ENCODE measurements around the gene IL31.

Gene IL31

GRCh38 chr12:122139941-122140340 lies 34.1 kb downstream of the IL31 start:
- Histone ChIP-seq H3K27ac (ENCODE audit: low read length) (no peak overlapping the region), H2AFZ (ENCODE audit: low read depth, low read length) (no peak overlapping the region), H3K36me3 (ENCODE audit: insufficient read depth, low read length) (peaks cover 50% of the 10 kb centered on the region), H3K4me1 (ENCODE audit: insufficient read depth, low read length) (no peaks in the 10 kb centered on the region), H3K27me3 (ENCODE audit: insufficient read depth, low read length, poor library complexity) (no peaks in the 10 kb centered on the region), H3K79me2 (ENCODE audit: insufficient read depth, low read length) (no peaks in the 10 kb centered on the region), H3K4me3 (ENCODE audit: low read depth in 1 of 2, low read length in 2 of 2) (no peak overlapping the region), H4K20me1 (ENCODE audit: insufficient read depth, low read length) (peaks cover 6% of the 10 kb centered on the region; the same call in 1 of the 2 replicates), H3K4me2 (ENCODE audit: insufficient read depth, low read length) (no peak overlapping the region), H3K9ac (ENCODE audit: low read depth, low read length) (no peak overlapping the region), H3K9me3 (ENCODE audit: insufficient read depth, low read length, severe bottlenecking) (no peaks in the 10 kb centered on the region)
- DNase-seq (no peak), ATAC-seq (ENCODE audit: insufficient read depth, low read depth) (no peak)
- TF ChIP-seq EZH2 (IDR thresholded peaks at IDR 0.05; ENCODE audit: borderline replicate concordance, low read depth, low read length, severe bottlenecking) (no peak), CTCF (IDR thresholded peaks at IDR 0.05; ENCODE audit: borderline replicate concordance, extremely low read depth, low read length, poor library complexity, severe bottlenecking) (no peak)

GRCh38 chr12:122139266-122139665 lies 34.8 kb downstream of the IL31 start:
- Histone ChIP-seq H3K36me3 (ENCODE audit: insufficient read depth, low read length) (peaks cover 53% of the 10 kb centered on the region), H4K20me1 (ENCODE audit: insufficient read depth, low read length) (peaks cover 6% of the 10 kb centered on the region; the same call in 1 of the 2 replicates)
- TF ChIP-seq CTCF (IDR thresholded peaks at IDR 0.05; ENCODE audit: borderline replicate concordance, extremely low read depth, low read length, poor library complexity, severe bottlenecking): no peak
- no peak for TF ChIP-seq EZH2 (IDR thresholded peaks at IDR 0.05; ENCODE audit: borderline replicate concordance, low read depth, low read length, severe bottlenecking)

DNA sequence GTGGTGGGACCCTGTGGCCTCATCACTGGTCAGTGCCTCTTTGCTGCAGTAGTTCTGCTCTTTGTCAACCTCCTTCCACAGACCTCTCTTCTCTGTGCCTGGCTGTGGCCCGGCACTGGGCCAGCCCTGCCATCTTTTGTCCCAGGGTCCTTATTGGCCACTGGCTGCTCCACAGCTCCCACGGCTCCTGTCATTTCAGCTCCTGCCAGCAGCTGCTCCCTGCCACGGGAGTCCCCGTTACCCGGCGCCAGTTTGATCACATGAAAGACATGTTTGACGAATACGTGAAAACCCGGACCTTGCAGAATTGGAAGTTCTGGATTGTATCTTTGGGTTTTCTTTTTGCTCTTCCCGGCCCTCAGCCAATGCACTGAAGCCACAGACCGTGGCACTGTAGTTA lies 35.4 kb downstream of the IL31 start:
- no peak for TF ChIP-seq EZH2 (IDR thresholded peaks at IDR 0.05; ENCODE audit: borderline replicate concordance, low read depth, low read length, severe bottlenecking)
- TF ChIP-seq CTCF (IDR thresholded peaks at IDR 0.05; ENCODE audit: borderline replicate concordance, extremely low read depth, low read length, poor library complexity, severe bottlenecking): no peak
- H3K4me3 ChIP-seq (ENCODE audit: low read depth in 1 of 2, low read length in 2 of 2): no peak overlapping the region
- no peaks in the 10 kb centered on the region for H3K4me1 ChIP-seq (ENCODE audit: insufficient read depth, low read length)
- no peaks in the 10 kb centered on the region for H3K79me2 ChIP-seq (ENCODE audit: insufficient read depth, low read length)
- H2AFZ ChIP-seq (ENCODE audit: low read depth, low read length): no peak overlapping the region
- ATAC-seq (ENCODE audit: insufficient read depth, low read depth) (no peak), DNase-seq (no peak)
- no peak overlapping the region for H3K4me2 ChIP-seq (ENCODE audit: insufficient read depth, low read length)
- peaks cover 56% of the 10 kb centered on the region for H3K36me3 ChIP-seq (ENCODE audit: insufficient read depth, low read length)
- peaks cover 6% of the 10 kb centered on the region; the same call in 1 of the 2 replicates for H4K20me1 ChIP-seq (ENCODE audit: insufficient read depth, low read length)
- no peak overlapping the region for H3K27ac ChIP-seq (ENCODE audit: low read length)
- no peaks in the 10 kb centered on the region for H3K9me3 ChIP-seq (ENCODE audit: insufficient read depth, low read length, severe bottlenecking)
- H3K27me3 ChIP-seq (ENCODE audit: insufficient read depth, low read length, poor library complexity): no peaks in the 10 kb centered on the region
- H3K9ac ChIP-seq (ENCODE audit: low read depth, low read length): no peak overlapping the region

More at GRCh38 chr12:122139266-122139665, 34.8 kb downstream of the IL31 start:
- Histone ChIP-seq H3K4me1 (ENCODE audit: insufficient read depth, low read length) (no peaks in the 10 kb centered on the region), H3K4me3 (ENCODE audit: low read depth in 1 of 2, low read length in 2 of 2) (no peak overlapping the region), H3K27ac (ENCODE audit: low read length) (no peak overlapping the region), H3K79me2 (ENCODE audit: insufficient read depth, low read length) (no peaks in the 10 kb centered on the region), H3K27me3 (ENCODE audit: insufficient read depth, low read length, poor library complexity) (no peaks in the 10 kb centered on the region), H3K9me3 (ENCODE audit: insufficient read depth, low read length, severe bottlenecking) (no peaks in the 10 kb centered on the region), H2AFZ (ENCODE audit: low read depth, low read length) (no peak overlapping the region), H3K4me2 (ENCODE audit: insufficient read depth, low read length) (no peak overlapping the region), H3K9ac (ENCODE audit: low read depth, low read length) (no peak overlapping the region)
- no peak for ATAC-seq (ENCODE audit: insufficient read depth, low read depth)
- no peak for DNase-seq

DNA sequence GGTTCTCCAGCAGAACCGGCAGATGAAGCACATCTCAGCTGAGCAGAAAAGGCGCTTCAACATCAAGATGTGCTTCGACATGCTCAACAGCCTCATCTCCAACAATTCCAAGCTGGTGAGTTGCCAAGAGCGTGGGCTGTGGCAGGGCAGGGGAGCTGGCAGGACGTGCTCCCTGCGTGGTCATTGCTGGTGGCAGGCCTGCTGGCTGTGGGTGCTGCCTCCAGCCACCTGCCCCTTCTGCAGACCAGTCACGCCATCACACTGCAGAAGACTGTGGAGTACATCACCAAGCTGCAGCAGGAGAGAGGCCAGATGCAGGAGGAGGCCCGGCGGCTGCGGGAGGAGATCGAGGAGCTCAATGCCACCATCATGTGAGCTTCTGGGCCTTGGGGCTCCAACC lies 35.8 kb downstream of the IL31 start:
- no peak overlapping the region for H3K27ac ChIP-seq (ENCODE audit: low read length)
- no peak overlapping the region for H3K4me3 ChIP-seq (ENCODE audit: low read depth in 1 of 2, low read length in 2 of 2)
- no peak overlapping the region for H3K4me2 ChIP-seq (ENCODE audit: insufficient read depth, low read length)
- TF ChIP-seq EZH2 (IDR thresholded peaks at IDR 0.05; ENCODE audit: borderline replicate concordance, low read depth, low read length, severe bottlenecking) (no peak), CTCF (IDR thresholded peaks at IDR 0.05; ENCODE audit: borderline replicate concordance, extremely low read depth, low read length, poor library complexity, severe bottlenecking) (no peak)
- H3K9me3 ChIP-seq (ENCODE audit: insufficient read depth, low read length, severe bottlenecking): no peaks in the 10 kb centered on the region
- no peaks in the 10 kb centered on the region for H3K27me3 ChIP-seq (ENCODE audit: insufficient read depth, low read length, poor library complexity)
- ATAC-seq (ENCODE audit: insufficient read depth, low read depth) (no peak), DNase-seq (no peak)
- H3K36me3 ChIP-seq (ENCODE audit: insufficient read depth, low read length): peaks cover 59% of the 10 kb centered on the region
- H3K79me2 ChIP-seq (ENCODE audit: insufficient read depth, low read length): no peaks in the 10 kb centered on the region
- H2AFZ ChIP-seq (ENCODE audit: low read depth, low read length): no peak overlapping the region
- peaks cover 6% of the 10 kb centered on the region; the same call in 1 of the 2 replicates for H4K20me1 ChIP-seq (ENCODE audit: insufficient read depth, low read length)
- no peak overlapping the region for H3K9ac ChIP-seq (ENCODE audit: low read depth, low read length)
- no peaks in the 10 kb centered on the region for H3K4me1 ChIP-seq (ENCODE audit: insufficient read depth, low read length)
